Fibroblast of skin of right quadriceps (primary cell): Measurements from ENCODE around the gene SLC44A3.

Source experiments
- DNase-seq: peaks from one replicate; pipeline ENCODE4 v3.0.0-alpha.2; 2013

SLC44A3 gene

GRCh38 chr1:94874423-94874822 lies 54.3 kb downstream of the SLC44A3 start:
- DNase-seq = no peak

- no peak for DNase-seq
Measured at GRCh38 chr1:94875794-94876193, 55.6 kb downstream of the SLC44A3 start.

- peak; percentile 40 for DNase-seq
Measured at GRCh38 chr1:94876362-94876761, 56.2 kb downstream of the SLC44A3 start.

- no peak for DNase-seq
Measured at GRCh38 chr1:94878329-94878728, 58.2 kb downstream of the SLC44A3 start.

- peak; percentile 51 for DNase-seq
Measured at GRCh38 chr1:94883691-94884090, 63.5 kb downstream of the SLC44A3 start.

GRCh38 chr1:94884106-94884505 lies 63.9 kb downstream of the SLC44A3 start:
- peak; percentile 92 for DNase-seq

GRCh38 chr1:94884507-94884906 lies 64.3 kb downstream of the SLC44A3 start:
- DNase-seq = no peak

GRCh38 chr1:94886361-94886760 lies 66.2 kb downstream of the SLC44A3 start:
- DNase-seq = no peak

GRCh38 chr1:94887106-94887505 lies 66.9 kb downstream of the SLC44A3 start:
- no peak for DNase-seq

GRCh38 chr1:94887603-94888171 lies 67.5 kb downstream of the SLC44A3 start:
- DNase-seq = no peak

- DNase-seq = no peak
Measured at GRCh38 chr1:94888201-94888600, 68.0 kb downstream of the SLC44A3 start.

- no peak for DNase-seq
Measured at GRCh38 chr1:94892604-94893254, 72.6 kb downstream of the SLC44A3 start.

- no peak for DNase-seq
Measured at GRCh38 chr1:94894630-94895029, 74.5 kb downstream of the SLC44A3 start.

- DNase-seq = no peak
Measured at GRCh38 chr1:94895518-94895917, 75.4 kb downstream of the SLC44A3 start.

- DNase-seq = no peak
Measured at GRCh38 chr1:94898491-94899385, 78.6 kb downstream of the SLC44A3 start.

- no peak for DNase-seq
Measured at GRCh38 chr1:94899756-94900155, 79.6 kb downstream of the SLC44A3 start.

- peak; percentile 53 for DNase-seq
Measured at GRCh38 chr1:94901841-94902240, 81.7 kb downstream of the SLC44A3 start.

- peak; percentile 61 for DNase-seq
Measured at GRCh38 chr1:94903280-94904009, 83.3 kb downstream of the SLC44A3 start.

- no peak for DNase-seq
Measured at GRCh38 chr1:94905207-94905606, 85.0 kb downstream of the SLC44A3 start.

GRCh38 chr1:94906382-94906781 lies 86.2 kb downstream of the SLC44A3 start:
- no peak for DNase-seq

GRCh38 chr1:94907136-94907535 lies 87.0 kb downstream of the SLC44A3 start:
- DNase-seq = peak; percentile 64

GRCh38 chr1:94908190-94908589 lies 88.0 kb downstream of the SLC44A3 start:
- no peak for DNase-seq

- DNase-seq = no peak
Measured at GRCh38 chr1:94908965-94909364, 88.8 kb downstream of the SLC44A3 start.
